Suprapubic skin (tissue), 4 donors: ENCODE data around the gene CDK15. TPM values are rescaled to one million over a fixed set of nuclear protein-coding genes. Genes with fewer than 3 reads are reported as not detected.
"Not testable (repeated sequence)": the region's sequence is repeated elsewhere in the genome, so short reads cannot be mapped to it uniquely, and the experiment has no call there.

ENCODE experiments used
- DNase-seq, 2 donors: peaks; one replicate each; pipeline ENCODE4 v3.0.0-alpha.2; 2019; ENCODE audit warnings: low spot score in 2 of 2
- H3K27ac ChIP-seq: fragments of 200-600 bp; sonication (generic); one replicate; pipeline ENCODE4 v1.5.1; 2019
- H3K27me3 ChIP-seq: fragments of 200-600 bp; sonication (generic); one replicate; pipeline ENCODE4 v1.5.1; 2019
- H3K36me3 ChIP-seq: fragments of 200-600 bp; sonication (generic); one replicate; pipeline ENCODE4 v1.5.1; 2019
- H3K4me1 ChIP-seq: fragments of 200-600 bp; sonication (generic); one replicate; pipeline ENCODE4 v1.5.1; 2019
- H3K4me3 ChIP-seq: fragments of 200-600 bp; sonication (generic); one replicate; pipeline ENCODE4 v1.5.1; 2019; ENCODE audit warnings: mild to moderate bottlenecking
- H3K9me3 ChIP-seq: fragments of 200-600 bp; sonication (generic); one replicate; pipeline ENCODE4 v1.5.1; 2019
- EP300 ChIP-seq: sonication (generic); formaldehyde crosslinking; IDR thresholded peaks from one replicate; pipeline ENCODE4 v1.6.1; 2017; ENCODE audit warnings: antibody characterized with exemption
- POLR2A ChIP-seq, 2 donors: fragments of 450-650 bp; IDR thresholded peaks; one replicate each; pipeline ENCODE4 v1.6.1; 2017; ENCODE audit warnings: antibody characterized with exemption in 2 of 2, mild to moderate bottlenecking in 2 of 2, moderate library complexity in 2 of 2
- POLR2AphosphoS5 ChIP-seq, 3 donors: sonication (generic); formaldehyde crosslinking; IDR thresholded peaks; one replicate each; pipeline ENCODE4 v1.6.1; 2017; ENCODE audit warnings: antibody characterized with exemption in 3 of 3
- WGBS: methylation state at CpG from one replicate; pipeline ENCODE4 v1.1.5; 2018; 5-methylcytosine and 5-hydroxymethylcytosine counted together
- total RNA-seq, 4 donors: library from RNA; depleted of rRNA; stranded (reverse); fragments of >200 nt; gene quantifications; one replicate each; pipeline ENCODE4 v1.1.0, GENCODE V29; 2016
- TF ChIP-seq, protein P1 (sequence below), 2 donors: fragments of 200-600 bp in 1 of 2; fragments of 450-650 bp in 1 of 2; sonication (generic) in 1 of 2; IDR thresholded peaks; one replicate each; pipeline ENCODE4 v1.5.1; 2016 to 2019; ENCODE audit warnings: antibody characterized with exemption in 2 of 2, mild to moderate bottlenecking in 1 of 2, moderate library complexity in 1 of 2

The CDK15 gene
- total RNA-seq, 4 donors from 2014 or later = 0.13 to 0.97 (median 0.66) TPM

DNA sequence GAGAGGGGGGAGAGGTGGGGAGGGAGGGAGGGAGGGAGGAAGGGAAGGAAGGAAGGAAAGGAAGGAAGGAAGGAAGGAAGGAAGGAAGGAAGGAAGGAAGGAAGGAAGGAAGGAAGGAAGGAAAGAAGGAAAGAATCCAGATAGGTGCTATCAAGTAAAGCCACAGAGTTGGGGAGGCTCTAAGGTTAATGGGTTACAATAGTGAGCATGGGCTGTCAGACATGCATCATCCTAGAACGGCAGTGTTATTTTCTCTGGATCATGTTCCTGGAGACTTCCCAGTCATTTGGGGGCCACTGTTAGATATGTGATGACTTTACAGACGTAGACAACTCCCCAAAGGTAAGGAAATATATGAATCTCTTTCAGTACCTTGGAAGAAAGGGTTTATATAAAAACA, 31.1 kb downstream of the CDK15 start:
- TF ChIP-seq POLR2A (IDR thresholded peaks at IDR 0.05) (no peak), EP300 (no peak), POLR2AphosphoS5 (IDR thresholded peaks at IDR 0.05) (no peak)
- TF ChIP-seq, protein P1, sequence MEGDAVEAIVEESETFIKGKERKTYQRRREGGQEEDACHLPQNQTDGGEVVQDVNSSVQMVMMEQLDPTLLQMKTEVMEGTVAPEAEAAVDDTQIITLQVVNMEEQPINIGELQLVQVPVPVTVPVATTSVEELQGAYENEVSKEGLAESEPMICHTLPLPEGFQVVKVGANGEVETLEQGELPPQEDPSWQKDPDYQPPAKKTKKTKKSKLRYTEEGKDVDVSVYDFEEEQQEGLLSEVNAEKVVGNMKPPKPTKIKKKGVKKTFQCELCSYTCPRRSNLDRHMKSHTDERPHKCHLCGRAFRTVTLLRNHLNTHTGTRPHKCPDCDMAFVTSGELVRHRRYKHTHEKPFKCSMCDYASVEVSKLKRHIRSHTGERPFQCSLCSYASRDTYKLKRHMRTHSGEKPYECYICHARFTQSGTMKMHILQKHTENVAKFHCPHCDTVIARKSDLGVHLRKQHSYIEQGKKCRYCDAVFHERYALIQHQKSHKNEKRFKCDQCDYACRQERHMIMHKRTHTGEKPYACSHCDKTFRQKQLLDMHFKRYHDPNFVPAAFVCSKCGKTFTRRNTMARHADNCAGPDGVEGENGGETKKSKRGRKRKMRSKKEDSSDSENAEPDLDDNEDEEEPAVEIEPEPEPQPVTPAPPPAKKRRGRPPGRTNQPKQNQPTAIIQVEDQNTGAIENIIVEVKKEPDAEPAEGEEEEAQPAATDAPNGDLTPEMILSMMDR (IDR thresholded peaks at IDR 0.05) = no peak
- DNase-seq = no peak
- H3K9me3 ChIP-seq = no peaks in the 10 kb centered on the region
- H3K27me3 ChIP-seq = no peaks in the 10 kb centered on the region
- no peaks in the 10 kb centered on the region for H3K36me3 ChIP-seq
- WGBS = 38% methylated on average over 2 of the region's 2 CpGs
- no peak overlapping the region for H3K4me3 ChIP-seq
- no peak overlapping the region for H3K27ac ChIP-seq
- no peaks in the 10 kb centered on the region for H3K4me1 ChIP-seq

GRCh38 chr2:201837824-201838431, 31.6 kb downstream of the CDK15 start:
- no peak overlapping the region for H3K4me3 ChIP-seq
- TF ChIP-seq EP300 (no peak), POLR2AphosphoS5 (IDR thresholded peaks at IDR 0.05) (no peak), POLR2A (IDR thresholded peaks at IDR 0.05) (no peak)
- TF ChIP-seq, protein P1 (IDR thresholded peaks at IDR 0.05) = no peak
- H3K9me3 ChIP-seq = no peaks in the 10 kb centered on the region
- DNase-seq = no peak
- H3K36me3 ChIP-seq = no peaks in the 10 kb centered on the region
- H3K4me1 ChIP-seq = no peaks in the 10 kb centered on the region
- 63% methylated on average over 4 of the region's 4 CpGs for WGBS
- no peak overlapping the region for H3K27ac ChIP-seq
- no peaks in the 10 kb centered on the region for H3K27me3 ChIP-seq

DNA sequence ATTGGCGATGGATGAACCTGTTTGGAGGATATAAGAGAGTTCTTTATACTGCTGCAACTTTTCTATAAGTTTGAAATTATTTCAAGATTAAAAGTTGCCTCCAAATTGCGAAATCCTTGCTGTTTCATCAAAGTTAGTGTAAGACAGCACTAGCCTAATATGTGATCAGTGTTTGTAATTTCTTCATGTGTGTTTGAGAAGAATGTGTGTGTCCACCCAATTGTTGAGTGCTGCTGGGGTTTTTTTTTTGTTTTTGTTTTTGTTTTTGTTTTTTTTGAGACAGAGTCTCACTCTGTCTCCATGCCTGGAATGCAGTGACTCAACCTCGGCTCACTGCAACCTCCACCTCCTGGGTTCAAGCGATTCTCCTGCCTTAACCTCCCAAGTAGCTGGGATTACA, 33.4 kb downstream of the CDK15 start:
- H3K4me3 ChIP-seq = no peak overlapping the region
- WGBS = 91% methylated on average over 4 of the region's 4 CpGs
- no peaks in the 10 kb centered on the region for H3K4me1 ChIP-seq
- H3K27ac ChIP-seq = no peak overlapping the region
- no peaks in the 10 kb centered on the region for H3K36me3 ChIP-seq
- no peak for DNase-seq
- TF ChIP-seq, protein P1 (IDR thresholded peaks at IDR 0.05) = no peak
- TF ChIP-seq POLR2AphosphoS5 (IDR thresholded peaks at IDR 0.05) = no peak
- H3K27me3 ChIP-seq = no peaks in the 10 kb centered on the region
- no peaks in the 10 kb centered on the region for H3K9me3 ChIP-seq

DNA sequence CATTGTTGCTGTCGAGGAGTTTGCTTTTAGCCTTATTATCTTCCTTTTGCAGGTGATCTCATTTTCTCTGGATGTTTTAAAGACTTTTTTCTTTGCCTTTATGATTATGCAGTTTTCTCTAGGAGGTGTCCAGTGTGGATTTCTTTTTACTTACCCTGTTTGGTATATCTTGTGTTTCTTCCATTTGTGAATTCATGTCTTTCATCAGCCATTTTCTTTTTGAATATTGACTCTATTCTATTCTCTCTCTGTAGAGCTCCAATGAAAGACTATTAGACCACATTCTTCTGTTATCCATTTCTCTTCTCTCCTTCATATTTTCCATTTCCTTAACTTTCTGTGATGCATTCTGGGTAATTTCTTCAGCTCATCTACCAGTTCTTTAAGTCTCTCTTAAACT, 34.4 kb downstream of the CDK15 start:
- WGBS = 91% methylated on average over 1 of the region's 1 CpG
- Histone ChIP-seq H3K27me3 (no peaks in the 10 kb centered on the region), H3K36me3 (no peaks in the 10 kb centered on the region), H3K4me1 (no peaks in the 10 kb centered on the region), H3K9me3 (no peaks in the 10 kb centered on the region), H3K4me3 (no peak overlapping the region), H3K27ac (no peak overlapping the region)
- no peak for TF ChIP-seq POLR2AphosphoS5 (IDR thresholded peaks at IDR 0.05)
- TF ChIP-seq EP300 = no peak
- no peak for TF ChIP-seq POLR2A (IDR thresholded peaks at IDR 0.05)
- TF ChIP-seq, protein P1 (IDR thresholded peaks at IDR 0.05) = no peak
- no peak for DNase-seq

DNA sequence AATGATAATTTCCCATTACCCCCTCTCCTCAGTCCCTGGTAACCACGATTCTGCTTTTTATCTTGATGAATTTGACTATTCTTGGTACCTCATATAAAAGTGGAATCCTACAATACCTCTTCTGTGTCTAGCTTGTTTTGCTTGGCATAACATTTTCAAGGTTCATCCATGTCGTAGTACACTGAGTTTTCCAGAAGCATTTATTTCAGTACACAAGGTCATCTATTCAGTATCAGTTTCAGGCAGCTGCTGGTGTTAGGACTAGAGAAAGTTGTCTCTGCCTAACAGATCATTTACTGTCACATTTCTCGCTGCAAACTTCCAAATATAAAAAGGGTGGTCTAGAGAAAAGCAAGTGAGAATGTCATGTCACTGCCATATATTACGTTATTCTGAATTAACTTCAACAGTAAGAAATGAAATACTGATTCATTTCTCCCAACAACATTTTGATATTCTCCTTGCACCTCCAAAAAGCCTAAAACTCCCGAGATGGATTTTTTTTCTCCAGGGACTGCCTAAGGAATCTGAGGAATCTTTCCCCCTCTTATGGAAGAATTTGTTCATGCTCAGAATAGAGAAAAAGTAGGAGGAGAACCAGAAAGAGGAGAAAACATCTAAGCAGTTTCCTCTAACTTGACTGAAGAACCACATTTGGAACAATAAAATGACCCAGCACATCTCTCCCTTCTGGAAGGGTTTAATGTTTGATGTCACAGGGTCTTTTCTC, 36.0 kb downstream of the CDK15 start:
- Histone ChIP-seq H3K36me3 (no peaks in the 10 kb centered on the region), H3K27ac (no peak overlapping the region), H3K9me3 (no peaks in the 10 kb centered on the region), H3K4me3 (no peak overlapping the region), H3K27me3 (no peaks in the 10 kb centered on the region), H3K4me1 (no peaks in the 10 kb centered on the region)
- 67% methylated on average over 5 of the region's 5 CpGs for WGBS
- DNase-seq = no peak
- TF ChIP-seq, protein P1 (IDR thresholded peaks at IDR 0.05) = no peak
- no peak for TF ChIP-seq POLR2A (IDR thresholded peaks at IDR 0.05)
- TF ChIP-seq POLR2AphosphoS5 (IDR thresholded peaks at IDR 0.05) = no peak
- TF ChIP-seq EP300 = no peak

DNA sequence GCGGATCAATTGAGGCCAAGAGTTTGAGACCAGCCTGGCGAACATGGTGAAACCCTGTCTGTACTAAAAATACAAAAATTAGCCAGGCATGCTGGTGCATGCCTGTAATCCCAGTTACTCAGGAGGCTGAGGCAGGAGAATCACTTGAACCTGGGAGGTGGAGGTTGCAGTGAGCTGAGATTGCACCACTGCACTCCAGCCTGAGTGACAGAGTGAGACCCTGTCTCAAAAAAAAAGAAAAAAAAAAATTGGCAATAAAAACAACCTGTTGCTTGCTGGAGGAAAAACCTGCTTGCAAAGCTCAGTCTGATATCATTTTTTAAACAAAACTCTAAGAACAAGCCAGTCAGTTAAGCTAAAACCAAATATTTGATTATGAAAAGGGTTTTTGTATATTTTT, 38.6 kb downstream of the CDK15 start:
- WGBS = 49% methylated on average over 2 of the region's 2 CpGs

More for the DNA sequence above, 38.6 kb downstream of the CDK15 start:
- not testable (repeated sequence) for H3K27ac ChIP-seq, H3K9me3 ChIP-seq, H3K4me3 ChIP-seq, DNase-seq, H3K27me3 ChIP-seq, H3K4me1 ChIP-seq, H3K36me3 ChIP-seq
